GM21576 (cell line): ENCODE measurements around the gene ETHE1.
"Not testable (repeated sequence)": the region's sequence is repeated elsewhere in the genome, so short reads cannot be mapped to it uniquely, and the experiment has no call there.

ENCODE experiments used
- ATAC-seq: cut with Tn5 transposase; IDR thresholded peaks from one replicate; pipeline ENCODE4 v1.9.1; 2021; ENCODE audit warnings: mild to moderate bottlenecking, moderate library complexity; ENCODE audit not compliant: unreplicated experiment

The ETHE1 gene

DNA sequence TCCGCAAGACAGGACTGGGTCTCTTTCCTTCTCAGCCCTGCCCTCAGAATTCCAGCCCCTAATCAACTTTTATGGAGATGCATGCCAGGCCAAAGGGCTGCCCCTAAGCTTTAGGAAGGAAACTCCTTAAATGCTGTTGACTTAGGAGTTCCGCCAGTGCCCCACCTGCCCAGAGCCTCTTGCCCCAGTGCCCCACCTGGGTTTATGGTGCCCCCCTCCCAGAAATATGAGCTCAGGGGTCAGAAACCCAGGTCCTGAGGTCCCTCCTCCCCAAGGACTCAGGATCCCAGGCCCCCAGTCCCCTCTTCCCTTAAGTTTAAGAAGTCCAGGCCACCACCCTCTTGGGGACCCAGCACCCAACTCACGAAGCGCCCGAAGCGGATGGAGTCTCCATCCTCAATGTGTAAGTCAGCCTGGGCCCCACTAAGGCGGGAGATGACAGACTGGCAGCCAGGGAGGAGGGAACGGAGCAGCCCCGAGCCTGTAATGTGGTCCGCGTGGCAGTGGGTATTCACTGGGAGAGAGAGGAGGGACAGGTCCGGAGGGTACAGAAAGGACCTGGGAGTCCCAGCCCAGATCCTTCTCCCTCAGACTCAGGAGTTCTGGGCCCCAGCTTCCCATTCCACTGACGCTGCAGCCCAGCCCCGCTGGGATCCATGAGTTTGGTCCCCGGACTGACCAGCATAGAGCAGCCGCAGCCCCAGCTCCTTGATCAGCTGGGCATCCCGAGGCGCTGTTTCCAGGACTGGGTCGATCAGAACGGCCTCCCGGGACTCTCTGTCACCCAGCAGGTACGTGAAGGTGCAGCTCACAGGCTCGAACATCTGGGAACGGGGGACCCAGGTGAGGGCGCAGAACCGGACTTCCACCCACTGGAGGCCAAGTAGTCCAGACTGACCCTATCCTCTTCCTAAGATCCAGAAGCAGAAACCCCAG lies 897 bp downstream of the ETHE1 start:
- ATAC-seq: no peak

DNA sequence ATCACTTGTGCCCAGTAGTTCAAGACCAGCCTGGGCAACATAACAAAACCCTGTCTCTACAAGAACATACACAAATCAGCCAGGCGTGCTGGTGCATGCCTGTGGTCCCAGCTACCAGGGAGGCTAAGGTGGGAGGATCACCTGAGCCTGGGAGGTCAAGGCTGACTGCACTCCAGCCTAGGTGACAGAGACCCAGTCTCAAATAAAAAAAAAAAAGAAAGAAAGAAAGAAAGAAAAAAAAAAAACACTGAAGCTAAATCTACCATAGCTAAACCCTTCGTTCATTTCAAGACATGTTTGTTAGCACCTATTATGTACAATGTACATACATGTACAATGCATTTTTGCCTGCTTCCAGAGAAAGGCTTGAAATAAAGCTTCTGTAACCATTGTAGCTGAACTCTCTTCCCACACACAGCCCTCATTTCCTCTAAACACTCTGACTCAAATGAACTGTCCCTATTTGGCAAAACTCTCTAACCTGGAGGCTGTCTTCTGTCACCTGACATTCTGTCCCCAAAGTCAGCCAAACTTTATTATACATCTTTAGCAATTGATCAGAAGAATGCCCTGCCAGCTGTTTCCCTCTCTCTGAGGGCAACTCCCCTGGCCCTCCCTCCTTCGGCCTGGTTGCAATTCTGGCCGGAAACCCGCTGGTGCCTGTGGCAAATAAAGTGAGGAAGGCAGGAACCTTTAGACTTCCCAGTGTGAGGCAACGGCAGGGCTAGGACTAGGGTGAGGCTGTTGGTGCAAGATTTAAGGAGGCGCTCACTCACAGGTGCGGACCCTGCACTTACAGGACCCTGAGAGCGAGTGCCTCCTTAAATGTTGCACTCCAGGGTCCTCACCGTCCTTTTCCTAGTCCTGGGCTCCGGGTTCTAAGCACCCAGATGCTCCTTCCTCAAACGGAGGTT lies 1.8 kb downstream of the ETHE1 start:
- ATAC-seq: no peak

GRCh38 chr19:43523696-43524095 lies 3.3 kb downstream of the ETHE1 start:
- ATAC-seq: not testable (repeated sequence)

- ATAC-seq: no peak
Measured at GRCh38 chr19:43522929-43523328, 4.1 kb downstream of the ETHE1 start.

DNA sequence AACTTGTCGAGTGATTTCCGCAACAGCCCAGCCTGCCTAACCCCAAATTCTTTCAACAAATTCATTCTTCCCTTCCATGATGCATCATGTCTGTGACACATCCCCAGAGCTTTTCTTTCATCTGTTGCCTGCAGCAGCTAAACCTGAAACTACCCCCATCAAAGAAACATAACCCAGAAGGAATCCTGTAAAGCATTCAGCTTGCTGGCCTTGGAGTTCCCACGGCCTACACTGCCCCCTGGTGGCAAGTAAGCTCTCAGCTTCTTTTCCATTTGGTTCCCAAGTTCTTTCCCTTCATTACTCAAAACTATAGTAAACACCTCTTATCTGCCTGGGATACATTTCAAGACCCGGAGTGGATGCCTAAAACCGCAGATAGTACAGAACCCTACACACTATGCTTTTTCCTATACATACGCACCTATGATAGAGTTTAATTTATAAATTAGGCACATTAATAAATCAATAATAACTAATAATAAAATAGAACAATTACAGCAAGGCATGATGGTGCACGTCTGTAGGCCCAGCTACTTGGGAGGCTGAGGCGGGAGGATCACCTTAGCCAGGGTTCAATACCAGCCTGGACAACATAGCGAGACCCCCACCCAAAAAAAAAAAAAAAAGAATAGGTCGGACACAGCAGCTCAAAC lies 7.4 kb downstream of the ETHE1 start:
- no peak for ATAC-seq

- ATAC-seq: no peak
Measured at GRCh38 chr19:43518051-43518450, 8.9 kb downstream of the ETHE1 start.

GRCh38 chr19:43512399-43512798 lies 14.6 kb downstream of the ETHE1 start:
- not testable (repeated sequence) for ATAC-seq

- no peak for ATAC-seq
Measured at GRCh38 chr19:43511324-43511723, 15.7 kb downstream of the ETHE1 start.

- ATAC-seq: no peak
Measured at GRCh38 chr19:43510713-43511112, 16.3 kb downstream of the ETHE1 start.

- no peak for ATAC-seq
Measured at GRCh38 chr19:43507880-43508279, 19.1 kb downstream of the ETHE1 start.

DNA sequence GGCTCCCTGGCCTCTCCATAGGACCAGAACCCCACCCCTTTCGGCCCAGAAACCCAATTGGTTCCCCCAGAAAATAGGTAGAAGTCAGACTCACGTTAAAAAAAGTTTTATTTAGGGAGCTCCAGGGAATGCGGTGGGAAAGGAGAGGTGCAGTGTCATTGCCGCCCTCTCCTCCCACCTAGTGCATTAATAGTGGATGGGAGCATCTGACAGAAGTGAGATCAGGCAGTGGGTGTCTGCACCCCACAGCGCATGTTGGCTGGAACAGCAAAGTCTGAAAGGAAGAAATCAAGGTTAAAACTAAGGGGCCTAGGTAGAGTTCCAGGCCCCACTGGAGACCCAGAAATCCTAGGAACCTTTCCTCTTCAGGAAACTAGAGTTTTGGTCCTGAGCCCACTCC lies 20.4 kb downstream of the ETHE1 start:
- no peak for ATAC-seq

DNA sequence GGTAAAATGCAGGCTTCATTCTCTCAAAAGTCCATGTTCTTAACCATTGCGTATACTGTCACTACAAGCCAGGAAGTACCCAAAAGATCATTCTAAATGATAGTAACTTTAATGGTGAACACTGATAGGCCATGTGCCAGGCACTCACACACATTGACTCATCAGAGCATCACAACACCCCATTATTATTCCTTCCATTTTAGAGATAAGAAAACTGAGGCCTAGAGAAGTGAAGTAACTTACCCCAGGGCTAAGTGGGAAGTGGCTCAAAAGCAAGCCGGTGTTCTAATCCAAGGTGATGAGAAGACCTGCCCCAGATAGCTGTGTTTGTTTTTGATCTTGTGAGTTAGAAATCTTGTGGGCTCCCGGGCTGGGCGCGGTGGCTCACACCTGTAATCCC lies 21.1 kb downstream of the ETHE1 start:
- no peak for ATAC-seq

- no peak for ATAC-seq
Measured at GRCh38 chr19:43505186-43505456, 21.9 kb downstream of the ETHE1 start.

DNA sequence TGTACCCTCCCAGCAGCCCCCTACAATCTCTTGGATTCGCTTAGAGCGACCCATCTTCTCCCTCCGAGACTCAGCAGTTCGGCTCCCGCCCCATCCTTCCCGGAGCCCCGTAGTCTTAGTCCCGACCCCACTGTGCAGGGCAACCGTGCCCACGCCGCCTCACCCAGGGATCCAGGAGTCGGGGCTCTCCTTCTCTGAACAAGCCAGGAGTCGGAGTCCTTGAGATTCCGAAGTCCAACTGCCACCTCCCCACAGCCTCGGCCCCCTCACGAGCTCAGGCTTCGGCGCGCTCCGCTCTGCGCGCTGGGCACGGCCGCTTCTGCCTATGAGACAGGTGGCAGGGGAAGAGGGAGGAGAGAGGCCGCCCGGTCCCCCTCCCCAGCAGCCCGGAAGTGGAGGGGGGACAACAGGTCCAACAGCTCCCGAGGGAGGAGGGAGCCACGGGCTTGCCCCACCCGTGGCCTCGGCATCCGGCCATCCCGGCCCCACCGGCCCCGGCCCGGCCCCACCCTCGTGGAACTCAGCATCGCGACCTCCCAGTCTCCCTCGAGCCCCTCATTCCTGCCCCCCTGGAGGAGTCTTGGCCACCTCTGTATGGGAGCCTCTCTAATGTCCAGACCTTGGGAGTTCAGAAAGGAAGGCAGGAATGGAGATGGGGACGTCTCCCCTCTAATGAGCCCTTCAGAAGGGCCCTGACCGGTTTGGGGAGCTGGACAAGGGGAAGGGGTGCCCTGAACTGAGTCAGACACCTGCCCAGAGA lies 22.4 kb downstream of the ETHE1 start, which contains the start of gene PHLDB3:
Gene PHLDB3 (minus strand): TSS at position 321 of the 760 bp plus-strand sequence. CDS start 628 bp downstream, outside the sequence.
- peak; percentile 22 for ATAC-seq

DNA sequence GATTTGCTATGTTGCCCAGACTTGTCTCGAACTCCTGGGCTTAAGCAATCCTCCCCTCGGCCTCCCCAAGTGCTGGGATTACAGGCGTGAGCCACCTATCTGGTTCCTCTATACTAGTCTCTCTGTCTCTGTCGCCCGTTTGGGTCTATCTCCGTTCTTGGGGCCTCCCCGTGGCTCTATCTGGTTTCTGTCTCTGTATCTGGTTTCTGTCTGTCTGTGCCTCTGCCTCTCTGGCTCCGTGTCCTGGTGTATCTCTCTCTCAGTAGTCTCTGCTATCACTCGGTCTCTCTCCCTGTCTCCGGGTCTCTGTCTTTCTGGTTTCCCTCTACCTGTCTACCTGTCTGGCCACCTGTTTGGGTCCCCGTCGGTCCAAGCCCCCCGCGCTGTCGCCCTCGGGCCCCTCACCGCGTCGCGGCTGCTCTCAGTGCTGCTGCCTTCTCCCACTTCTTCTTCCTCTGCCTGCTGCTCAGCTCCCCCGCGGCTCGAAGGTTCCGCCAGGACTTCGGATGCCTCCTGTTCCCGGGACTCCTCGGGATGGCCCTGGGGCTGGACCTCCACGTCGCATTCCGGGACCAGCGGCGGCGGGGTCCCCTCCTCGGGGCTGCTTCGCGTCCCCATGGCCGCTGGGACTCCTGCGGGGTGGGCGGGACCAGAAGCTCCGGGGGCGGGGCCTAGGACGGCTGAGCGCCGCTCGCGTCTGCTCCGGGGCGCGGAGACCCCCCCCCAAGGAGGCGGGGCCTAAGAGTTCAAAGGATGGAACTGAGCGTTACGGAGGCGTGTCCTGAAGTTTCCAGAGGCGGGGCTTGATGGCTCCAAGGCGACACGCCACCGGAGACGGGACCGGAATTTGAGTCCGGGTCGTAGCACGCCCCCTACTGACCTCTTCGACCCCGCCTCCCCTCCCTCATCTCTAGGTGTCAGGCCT lies 23.2 kb downstream of the ETHE1 start:
- peak; percentile 73 for ATAC-seq

GRCh38 chr19:43502419-43502976 lies 24.5 kb downstream of the ETHE1 start:
- no peak for ATAC-seq

DNA sequence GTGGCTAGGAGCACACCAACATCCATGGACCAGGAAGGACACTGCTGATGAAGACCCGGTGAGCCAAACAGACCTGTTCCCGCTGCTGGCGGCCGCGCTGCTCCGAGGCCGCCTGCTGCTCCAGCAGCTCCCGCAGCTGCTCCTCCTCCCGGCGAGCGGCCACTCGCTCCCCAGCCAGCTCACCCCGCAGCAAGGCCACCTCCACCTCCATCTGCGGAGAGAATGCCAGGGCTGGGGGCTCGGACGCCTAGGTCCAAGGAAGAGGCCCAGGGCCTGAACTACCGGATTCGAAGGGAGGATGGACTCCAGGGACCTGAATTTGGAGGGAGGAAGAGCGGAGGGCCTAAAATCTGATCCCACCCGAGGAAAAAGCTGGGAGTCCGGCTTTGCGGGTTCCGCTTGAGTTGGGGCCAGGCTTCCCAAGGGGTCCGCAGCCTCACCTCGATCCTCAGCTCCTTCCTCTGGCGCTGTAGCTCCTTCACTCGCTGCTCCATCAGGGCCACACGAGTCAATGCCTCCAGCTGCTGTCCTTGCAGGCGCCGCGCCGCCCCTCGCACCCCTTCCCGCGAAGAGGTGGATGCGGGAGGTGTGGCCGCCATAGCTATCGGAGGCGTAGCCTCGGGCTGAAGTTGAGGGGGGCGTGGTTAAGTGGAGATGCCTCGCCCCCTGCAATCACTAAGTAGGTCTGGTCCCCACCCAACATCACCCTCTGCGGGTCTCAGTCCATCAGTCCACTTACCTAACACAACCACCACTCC lies 25.2 kb downstream of the ETHE1 start:
- ATAC-seq: no peak

DNA sequence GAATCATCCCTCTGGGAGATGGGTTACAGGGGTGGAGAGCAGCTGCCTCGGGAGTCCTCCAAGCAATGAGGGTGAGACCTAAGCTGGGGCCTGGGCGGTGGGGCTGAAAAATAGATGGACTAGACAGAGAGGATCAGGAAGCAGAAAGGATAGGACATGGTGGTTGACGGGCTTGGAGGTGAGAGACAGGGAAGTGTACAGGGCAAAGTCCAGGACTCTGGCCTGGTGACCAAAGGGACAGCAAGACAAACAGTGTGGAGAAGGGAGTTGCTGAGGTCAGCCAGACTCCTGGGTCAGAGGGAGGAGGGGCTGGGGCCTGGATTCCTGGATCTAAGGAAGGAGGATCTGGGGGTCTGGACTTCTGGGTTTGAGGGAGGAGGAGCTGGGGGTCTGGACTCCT lies 28.0 kb downstream of the ETHE1 start:
- no peak for ATAC-seq
